ES-I3 (cell line): ENCODE data around the gene POLR3GL.

Experiments used
- H3K36me3 ChIP-seq: 2 replicates; pipeline ENCODE4 v1.6.1; 2013; ENCODE audit warnings: mild to moderate bottlenecking, low read length, control low read depth, moderate library complexity; ENCODE audit not compliant: insufficient read depth
- H3K4me1 ChIP-seq: 2 replicates; pipeline ENCODE4 v1.6.1; 2013; ENCODE audit warnings: mild to moderate bottlenecking, control low read depth, low read length; ENCODE audit not compliant: insufficient read depth
- H3K9ac ChIP-seq: 2 replicates; pipeline ENCODE4 v1.6.1; 2013; ENCODE audit warnings: low read depth, mild to moderate bottlenecking, low read length, moderate library complexity
- H3K9me3 ChIP-seq: 2 replicates; pipeline ENCODE4 v1.6.1; 2013; ENCODE audit warnings: mild to moderate bottlenecking, low read length, moderate library complexity; ENCODE audit not compliant: control insufficient read depth, insufficient read depth

The POLR3GL gene

GRCh38 chr1:145957443-145958319, 6.8 kb upstream of the POLR3GL start, which contains the start of gene LIX1L:
TSS of gene LIX1L (minus strand) at chr1:145958017. CDS start at chr1:145957927, 90 bp downstream.
- Histone ChIP-seq H3K36me3 (no peaks in the 10 kb centered on the region), H3K4me1 (peaks cover 7% of the 10 kb centered on the region), H3K9ac (peak within 1 kb of the TSS; percentile 68)

GRCh38 chr1:145958734-145959133, 5.8 kb upstream of the POLR3GL start:
- H3K9ac ChIP-seq = no peak overlapping the region
- H3K4me1 ChIP-seq = peaks cover 10% of the 10 kb centered on the region
- no peaks in the 10 kb centered on the region for H3K9me3 ChIP-seq
- no peaks in the 10 kb centered on the region for H3K36me3 ChIP-seq

More at GRCh38 chr1:145957443-145958319, 6.8 kb upstream of the POLR3GL start, which contains the start of gene LIX1L:
- H3K9me3 ChIP-seq = no peaks in the 10 kb centered on the region

- Histone ChIP-seq H3K36me3 (no peaks in the 10 kb centered on the region), H3K9me3 (no peaks in the 10 kb centered on the region), H3K4me1 (peaks cover 10% of the 10 kb centered on the region), H3K9ac (no peak overlapping the region)
Observed at GRCh38 chr1:145959333-145959732, 5.2 kb upstream of the POLR3GL start.

GRCh38 chr1:145959957-145960467, 4.5 kb upstream of the POLR3GL start:
- Histone ChIP-seq H3K9ac (peak overlapping the region; percentile 86), H3K9me3 (no peaks in the 10 kb centered on the region), H3K4me1 (peaks cover 10% of the 10 kb centered on the region), H3K36me3 (no peaks in the 10 kb centered on the region)

- H3K4me1 ChIP-seq = peaks cover 10% of the 10 kb centered on the region
- no peaks in the 10 kb centered on the region for H3K9me3 ChIP-seq
- no peaks in the 10 kb centered on the region for H3K36me3 ChIP-seq
- peak overlapping the region; percentile 86 for H3K9ac ChIP-seq
Observed at GRCh38 chr1:145960468-145961108, 3.9 kb upstream of the POLR3GL start.

GRCh38 chr1:145961109-145961424, 3.4 kb upstream of the POLR3GL start:
- H3K9ac ChIP-seq = peak overlapping the region; percentile 86
- no peaks in the 10 kb centered on the region for H3K9me3 ChIP-seq
- H3K4me1 ChIP-seq = peaks cover 10% of the 10 kb centered on the region
- H3K36me3 ChIP-seq = no peaks in the 10 kb centered on the region

- H3K4me1 ChIP-seq = peaks cover 10% of the 10 kb centered on the region
- peak overlapping the region; percentile 86; the same call in 1 of the 2 replicates for H3K9ac ChIP-seq
Observed at GRCh38 chr1:145961425-145962156, 2.9 kb upstream of the POLR3GL start.

GRCh38 chr1:145962157-145963102, 2.1 kb upstream of the POLR3GL start:
- no peaks in the 10 kb centered on the region for H3K9me3 ChIP-seq
- H3K4me1 ChIP-seq = peaks cover 10% of the 10 kb centered on the region
- no peaks in the 10 kb centered on the region for H3K36me3 ChIP-seq
- peak overlapping the region; percentile 86; the same call in 1 of the 2 replicates for H3K9ac ChIP-seq

More at GRCh38 chr1:145961425-145962156, 2.9 kb upstream of the POLR3GL start:
- H3K36me3 ChIP-seq = no peaks in the 10 kb centered on the region
- no peaks in the 10 kb centered on the region for H3K9me3 ChIP-seq

GRCh38 chr1:145963265-145964019, 1.0 kb upstream of the POLR3GL start:
- H3K36me3 ChIP-seq = no peaks in the 10 kb centered on the region
- H3K9ac ChIP-seq = peak overlapping the region; percentile 68; the same call in 1 of the 2 replicates
- peaks cover 6% of the 10 kb centered on the region for H3K4me1 ChIP-seq
- H3K9me3 ChIP-seq = no peaks in the 10 kb centered on the region

GRCh38 chr1:145965119-145965744, 742 bp downstream of the POLR3GL start:
- H3K9me3 ChIP-seq = no peaks in the 10 kb centered on the region
- H3K9ac ChIP-seq = peak overlapping the region; percentile 68; the same call in 1 of the 2 replicates
- H3K4me1 ChIP-seq = 0 out of 2 replicates have a peak, but pooled peaks cover 3% of the 10 kb centered on the region
- no peaks in the 10 kb centered on the region for H3K36me3 ChIP-seq

GRCh38 chr1:145967288-145967687, 2.8 kb downstream of the POLR3GL start:
- H3K9me3 ChIP-seq = no peaks in the 10 kb centered on the region
- no peak overlapping the region for H3K9ac ChIP-seq
- 0 out of 2 replicates have a peak, but pooled peaks cover 3% of the 10 kb centered on the region for H3K4me1 ChIP-seq
- H3K36me3 ChIP-seq = no peaks in the 10 kb centered on the region

GRCh38 chr1:145972580-145972979, 8.1 kb downstream of the POLR3GL start:
- Histone ChIP-seq H3K36me3 (no peaks in the 10 kb centered on the region), H3K4me1 (no peaks in the 10 kb centered on the region), H3K9me3 (no peaks in the 10 kb centered on the region), H3K9ac (no peak overlapping the region)
